Suprapubic skin (tissue), 4 donors: ENCODE data around the gene MVD. TPM values are rescaled to one million over a fixed set of nuclear protein-coding genes. Genes with fewer than 3 reads are reported as not detected.

ENCODE experiments used
- DNase-seq, 2 donors: peaks; one replicate each; pipeline ENCODE4 v3.0.0-alpha.2; 2019; ENCODE audit warnings: low spot score in 2 of 2
- H3K27ac ChIP-seq: fragments of 200-600 bp; sonication (generic); one replicate; pipeline ENCODE4 v1.5.1; 2019
- H3K27me3 ChIP-seq: fragments of 200-600 bp; sonication (generic); one replicate; pipeline ENCODE4 v1.5.1; 2019
- H3K36me3 ChIP-seq: fragments of 200-600 bp; sonication (generic); one replicate; pipeline ENCODE4 v1.5.1; 2019
- H3K4me1 ChIP-seq: fragments of 200-600 bp; sonication (generic); one replicate; pipeline ENCODE4 v1.5.1; 2019
- H3K4me3 ChIP-seq: fragments of 200-600 bp; sonication (generic); one replicate; pipeline ENCODE4 v1.5.1; 2019; ENCODE audit warnings: mild to moderate bottlenecking
- H3K9me3 ChIP-seq: fragments of 200-600 bp; sonication (generic); one replicate; pipeline ENCODE4 v1.5.1; 2019
- EP300 ChIP-seq: sonication (generic); formaldehyde crosslinking; IDR thresholded peaks from one replicate; pipeline ENCODE4 v1.6.1; 2017; ENCODE audit warnings: antibody characterized with exemption
- POLR2A ChIP-seq, 2 donors: fragments of 450-650 bp; IDR thresholded peaks; one replicate each; pipeline ENCODE4 v1.6.1; 2017; ENCODE audit warnings: antibody characterized with exemption in 2 of 2, mild to moderate bottlenecking in 2 of 2, moderate library complexity in 2 of 2
- POLR2AphosphoS5 ChIP-seq, 3 donors: sonication (generic); formaldehyde crosslinking; IDR thresholded peaks; one replicate each; pipeline ENCODE4 v1.6.1; 2017; ENCODE audit warnings: antibody characterized with exemption in 3 of 3
- WGBS: methylation state at CpG from one replicate; pipeline ENCODE4 v1.1.5; 2018; 5-methylcytosine and 5-hydroxymethylcytosine counted together
- total RNA-seq, 4 donors: library from RNA; depleted of rRNA; stranded (reverse); fragments of >200 nt; gene quantifications; one replicate each; pipeline ENCODE4 v1.1.0, GENCODE V29; 2016
- TF ChIP-seq, protein P1 (sequence below), 2 donors: fragments of 200-600 bp in 1 of 2; fragments of 450-650 bp in 1 of 2; sonication (generic) in 1 of 2; IDR thresholded peaks; one replicate each; pipeline ENCODE4 v1.5.1; 2016 to 2019; ENCODE audit warnings: antibody characterized with exemption in 2 of 2, mild to moderate bottlenecking in 1 of 2, moderate library complexity in 1 of 2

Gene MVD
- total RNA-seq, 4 donors from 2014 or later, result 18.9 to 77.6 (median 44.7) TPM

DNA sequence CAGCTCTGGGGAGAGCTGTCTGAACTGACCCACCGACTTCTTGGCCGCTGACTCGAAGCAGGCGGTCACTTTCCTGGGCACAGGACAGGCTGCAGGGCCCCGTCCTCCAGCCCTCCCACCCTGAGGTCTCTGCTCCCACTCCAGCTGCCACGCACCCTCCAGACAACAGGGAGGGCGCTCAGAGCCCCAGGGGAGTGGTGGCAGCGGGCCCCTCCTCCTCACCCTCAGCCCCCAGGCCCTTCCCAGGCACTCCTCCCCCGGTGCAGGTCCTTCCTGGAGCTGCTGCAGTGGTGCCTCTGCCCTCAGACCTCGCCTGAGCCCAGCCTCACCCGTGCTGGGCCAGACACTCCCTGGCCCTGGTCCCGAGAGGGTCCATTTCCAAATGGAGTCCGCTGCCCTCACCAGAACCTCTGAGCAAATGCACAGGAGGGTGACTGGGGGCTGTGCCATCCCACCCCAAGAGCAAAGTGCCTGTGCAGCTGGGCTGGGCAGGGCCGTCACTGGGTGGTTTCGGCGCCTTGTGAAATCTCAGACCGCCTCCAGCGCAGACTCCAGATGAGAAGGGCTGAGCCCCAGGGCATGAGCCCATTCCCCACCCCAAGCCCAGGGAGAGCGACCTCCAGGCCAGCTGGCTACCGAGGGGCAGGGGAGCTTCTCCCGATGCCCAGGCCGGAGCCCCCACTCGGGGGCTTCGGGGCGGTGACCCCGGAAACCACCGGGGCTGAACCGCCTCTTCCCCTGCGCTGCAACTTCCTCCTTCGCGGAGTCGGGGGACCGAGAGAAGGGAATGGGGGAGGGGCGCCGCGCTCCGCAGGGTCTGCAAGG lies 12.8 kb downstream of the MVD start:
- Histone ChIP-seq H3K4me1 (peaks cover 26% of the 10 kb centered on the region), H3K36me3 (peaks cover 24% of the 10 kb centered on the region), H3K27me3 (no peaks in the 10 kb centered on the region), H3K9me3 (no peaks in the 10 kb centered on the region), H3K4me3 (peak overlapping the region; percentile 56), H3K27ac (peak overlapping the region; percentile 47)
- peak in 1 of 2 donors; percentile 80 for DNase-seq
- TF ChIP-seq, protein P1, sequence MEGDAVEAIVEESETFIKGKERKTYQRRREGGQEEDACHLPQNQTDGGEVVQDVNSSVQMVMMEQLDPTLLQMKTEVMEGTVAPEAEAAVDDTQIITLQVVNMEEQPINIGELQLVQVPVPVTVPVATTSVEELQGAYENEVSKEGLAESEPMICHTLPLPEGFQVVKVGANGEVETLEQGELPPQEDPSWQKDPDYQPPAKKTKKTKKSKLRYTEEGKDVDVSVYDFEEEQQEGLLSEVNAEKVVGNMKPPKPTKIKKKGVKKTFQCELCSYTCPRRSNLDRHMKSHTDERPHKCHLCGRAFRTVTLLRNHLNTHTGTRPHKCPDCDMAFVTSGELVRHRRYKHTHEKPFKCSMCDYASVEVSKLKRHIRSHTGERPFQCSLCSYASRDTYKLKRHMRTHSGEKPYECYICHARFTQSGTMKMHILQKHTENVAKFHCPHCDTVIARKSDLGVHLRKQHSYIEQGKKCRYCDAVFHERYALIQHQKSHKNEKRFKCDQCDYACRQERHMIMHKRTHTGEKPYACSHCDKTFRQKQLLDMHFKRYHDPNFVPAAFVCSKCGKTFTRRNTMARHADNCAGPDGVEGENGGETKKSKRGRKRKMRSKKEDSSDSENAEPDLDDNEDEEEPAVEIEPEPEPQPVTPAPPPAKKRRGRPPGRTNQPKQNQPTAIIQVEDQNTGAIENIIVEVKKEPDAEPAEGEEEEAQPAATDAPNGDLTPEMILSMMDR (IDR thresholded peaks at IDR 0.05), result no peak
- TF ChIP-seq POLR2A (IDR thresholded peaks at IDR 0.05) (no peak), POLR2AphosphoS5 (IDR thresholded peaks at IDR 0.05) (no peak), EP300 (no peak)
- WGBS, result 57% methylated on average over 7 of the region's 37 CpGs

DNA sequence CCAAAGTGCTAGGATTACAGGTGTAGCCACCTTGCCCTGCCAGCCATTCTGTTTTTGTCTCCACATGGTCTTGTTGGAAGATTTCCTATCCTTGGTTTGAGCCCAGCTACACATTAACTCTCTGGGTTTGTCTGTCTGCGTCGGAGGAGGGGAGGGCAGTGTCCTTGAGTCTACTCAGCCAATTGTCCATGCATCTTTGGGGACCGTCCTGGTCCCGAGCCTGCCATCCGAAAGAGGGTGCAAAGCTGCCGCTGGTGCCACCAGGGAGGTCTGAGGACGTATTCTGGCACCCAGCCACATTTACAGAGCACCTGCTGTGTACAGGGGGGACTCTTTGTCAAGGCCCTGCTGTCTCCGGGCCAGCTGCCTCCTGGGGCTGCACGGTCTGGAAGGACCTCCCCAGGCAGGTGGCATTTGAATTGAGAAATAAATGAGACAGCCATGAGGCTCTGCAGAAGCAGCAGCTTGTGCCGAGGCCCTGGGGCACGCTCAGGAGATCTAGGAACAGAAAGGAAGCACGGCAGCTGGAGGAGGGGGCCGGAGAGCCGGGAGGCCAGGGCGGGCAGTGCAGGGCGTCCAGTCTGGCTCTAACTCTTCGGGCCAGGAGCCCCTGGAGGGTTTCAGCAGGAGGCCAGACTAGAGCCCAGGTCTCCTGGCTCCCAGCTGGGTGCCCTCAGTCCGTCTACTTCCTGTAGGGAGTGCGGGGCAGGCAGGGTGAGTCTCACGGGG lies 13.5 kb downstream of the MVD start:
- Histone ChIP-seq H3K4me3 (peak overlapping the region; percentile 56), H3K27me3 (no peaks in the 10 kb centered on the region), H3K27ac (no peak overlapping the region), H3K9me3 (no peaks in the 10 kb centered on the region), H3K4me1 (peaks cover 26% of the 10 kb centered on the region), H3K36me3 (peaks cover 18% of the 10 kb centered on the region)
- 92% methylated on average over 15 of the region's 20 CpGs for WGBS
- TF ChIP-seq, protein P1 (IDR thresholded peaks at IDR 0.05), result no peak
- TF ChIP-seq EP300 (no peak), POLR2A (IDR thresholded peaks at IDR 0.05) (no peak), POLR2AphosphoS5 (IDR thresholded peaks at IDR 0.05) (no peak)
- DNase-seq, result peak in 1 of 2 donors; percentile 68

DNA sequence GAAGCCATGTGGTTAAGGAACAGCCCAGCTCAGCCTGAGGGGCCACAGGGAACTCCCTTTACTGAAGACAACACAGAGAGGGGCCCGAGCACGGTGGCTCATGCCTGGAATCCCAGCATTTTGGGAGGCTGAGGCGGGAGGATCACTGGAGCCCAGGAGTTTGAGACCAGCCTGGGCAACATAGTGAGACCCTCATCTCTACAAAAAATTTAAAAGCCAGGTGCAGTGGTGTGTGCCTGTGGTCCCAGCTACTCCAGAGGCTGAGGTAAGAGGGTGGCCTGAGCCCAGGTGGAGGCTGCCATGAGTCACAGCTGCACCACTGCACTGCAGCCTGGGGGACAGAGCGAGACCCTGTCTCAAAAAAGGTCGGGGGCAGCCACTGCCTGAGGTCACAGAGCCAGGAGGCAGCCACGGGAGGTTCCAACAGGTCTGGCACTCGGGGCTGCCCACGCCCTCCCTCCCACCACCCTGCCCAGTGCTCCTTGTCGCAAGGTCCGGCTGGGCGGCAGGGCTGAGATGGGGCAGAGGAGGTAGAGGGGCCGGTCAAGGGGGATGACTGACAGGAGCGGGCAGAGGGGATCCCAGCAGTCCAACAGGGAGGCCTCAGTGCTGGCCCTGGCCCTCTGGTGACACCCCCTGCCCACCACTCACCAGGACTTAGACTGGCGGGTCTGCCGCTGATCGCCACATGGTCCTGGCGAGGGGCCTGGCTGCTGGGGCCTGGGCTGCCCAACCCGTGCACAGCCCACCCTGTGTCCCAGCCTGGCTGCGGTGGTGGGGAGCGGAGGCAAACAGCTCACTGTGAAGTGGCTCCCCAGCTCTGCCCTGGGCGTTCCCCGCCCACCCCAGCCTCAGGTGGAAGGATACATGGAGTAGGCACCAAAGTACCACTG lies 15.5 kb downstream of the MVD start:
- Histone ChIP-seq H3K27ac (no peak overlapping the region), H3K9me3 (no peaks in the 10 kb centered on the region), H3K36me3 (peaks cover 10% of the 10 kb centered on the region), H3K4me1 (peaks cover 33% of the 10 kb centered on the region), H3K27me3 (peaks cover 4% of the 10 kb centered on the region), H3K4me3 (no peak overlapping the region)
- TF ChIP-seq EP300 (no peak), POLR2A (IDR thresholded peaks at IDR 0.05) (no peak), POLR2AphosphoS5 (IDR thresholded peaks at IDR 0.05) (no peak)
- TF ChIP-seq, protein P1 (IDR thresholded peaks at IDR 0.05), result no peak
- no peak for DNase-seq
- WGBS, result 83% methylated on average over 12 of the region's 22 CpGs

DNA sequence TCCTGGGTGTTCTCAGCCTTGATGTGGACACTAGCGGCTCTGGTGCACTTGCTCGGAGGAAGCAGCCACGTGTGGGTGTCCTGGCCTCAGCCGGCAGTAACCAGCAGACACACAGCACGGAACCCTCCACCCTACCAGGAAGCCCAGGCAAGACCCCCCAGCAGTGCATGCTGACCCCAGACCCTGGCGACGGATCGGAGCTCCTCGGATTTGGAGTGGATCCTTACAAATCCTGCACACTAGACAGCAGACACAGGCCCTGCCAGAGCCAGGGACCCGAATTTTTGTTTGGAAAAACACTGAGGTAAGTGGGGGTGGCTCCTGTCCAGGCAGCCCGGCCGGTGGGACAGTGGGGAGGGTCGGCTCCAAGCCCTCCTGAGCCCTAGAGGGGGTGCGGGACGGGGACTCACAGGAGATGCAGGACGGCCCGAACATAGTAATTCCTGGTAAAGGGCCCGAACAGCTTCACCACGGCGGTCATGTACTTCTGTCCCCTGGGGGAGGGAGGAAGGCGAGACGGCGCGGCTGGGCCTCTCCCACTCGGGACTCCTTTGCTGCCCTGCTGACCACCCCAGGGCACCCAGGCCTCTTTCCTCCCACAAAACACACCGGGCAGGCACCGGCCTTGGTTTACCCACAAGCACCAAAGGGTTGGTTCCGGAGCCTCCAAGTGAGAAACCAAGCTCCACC lies 16.4 kb downstream of the MVD start:
- Histone ChIP-seq H3K4me1 (peaks cover 29% of the 10 kb centered on the region), H3K4me3 (no peak overlapping the region), H3K9me3 (no peaks in the 10 kb centered on the region), H3K27ac (no peak overlapping the region), H3K27me3 (peaks cover 4% of the 10 kb centered on the region), H3K36me3 (peaks cover 10% of the 10 kb centered on the region)
- no peak for TF ChIP-seq EP300
- no peak for TF ChIP-seq POLR2AphosphoS5 (IDR thresholded peaks at IDR 0.05)
- TF ChIP-seq POLR2A (IDR thresholded peaks at IDR 0.05), result no peak
- TF ChIP-seq, protein P1 (IDR thresholded peaks at IDR 0.05), result no peak
- WGBS, result 92% methylated on average over 16 of the region's 28 CpGs
- DNase-seq, result no peak
